ENCODE results near the gene SFI1. TPM values are rescaled to one million over a fixed set of nuclear protein-coding genes. Genes with fewer than 3 reads are reported as not detected.

The SFI1 gene, protein sequence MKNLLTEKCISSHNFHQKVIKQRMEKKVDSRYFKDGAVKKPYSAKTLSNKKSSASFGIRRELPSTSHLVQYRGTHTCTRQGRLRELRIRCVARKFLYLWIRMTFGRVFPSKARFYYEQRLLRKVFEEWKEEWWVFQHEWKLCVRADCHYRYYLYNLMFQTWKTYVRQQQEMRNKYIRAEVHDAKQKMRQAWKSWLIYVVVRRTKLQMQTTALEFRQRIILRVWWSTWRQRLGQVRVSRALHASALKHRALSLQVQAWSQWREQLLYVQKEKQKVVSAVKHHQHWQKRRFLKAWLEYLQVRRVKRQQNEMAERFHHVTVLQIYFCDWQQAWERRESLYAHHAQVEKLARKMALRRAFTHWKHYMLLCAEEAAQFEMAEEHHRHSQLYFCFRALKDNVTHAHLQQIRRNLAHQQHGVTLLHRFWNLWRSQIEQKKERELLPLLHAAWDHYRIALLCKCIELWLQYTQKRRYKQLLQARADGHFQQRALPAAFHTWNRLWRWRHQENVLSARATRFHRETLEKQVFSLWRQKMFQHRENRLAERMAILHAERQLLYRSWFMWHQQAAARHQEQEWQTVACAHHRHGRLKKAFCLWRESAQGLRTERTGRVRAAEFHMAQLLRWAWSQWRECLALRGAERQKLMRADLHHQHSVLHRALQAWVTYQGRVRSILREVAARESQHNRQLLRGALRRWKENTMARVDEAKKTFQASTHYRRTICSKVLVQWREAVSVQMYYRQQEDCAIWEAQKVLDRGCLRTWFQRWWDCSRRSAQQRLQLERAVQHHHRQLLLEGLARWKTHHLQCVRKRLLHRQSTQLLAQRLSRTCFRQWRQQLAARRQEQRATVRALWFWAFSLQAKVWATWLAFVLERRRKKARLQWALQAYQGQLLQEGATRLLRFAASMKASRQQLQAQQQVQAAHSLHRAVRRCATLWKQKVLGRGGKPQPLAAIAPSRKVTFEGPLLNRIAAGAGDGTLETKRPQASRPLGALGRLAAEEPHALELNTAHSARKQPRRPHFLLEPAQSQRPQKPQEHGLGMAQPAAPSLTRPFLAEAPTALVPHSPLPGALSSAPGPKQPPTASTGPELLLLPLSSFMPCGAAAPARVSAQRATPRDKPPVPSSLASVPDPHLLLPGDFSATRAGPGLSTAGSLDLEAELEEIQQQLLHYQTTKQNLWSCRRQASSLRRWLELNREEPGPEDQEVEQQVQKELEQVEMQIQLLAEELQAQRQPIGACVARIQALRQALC
- 10 to 100 TPM in 3 of 4 donors, 1 to 10 TPM in 1; 9.4 to 21.1 (median 15.4) TPM for total RNA-seq

DNA sequence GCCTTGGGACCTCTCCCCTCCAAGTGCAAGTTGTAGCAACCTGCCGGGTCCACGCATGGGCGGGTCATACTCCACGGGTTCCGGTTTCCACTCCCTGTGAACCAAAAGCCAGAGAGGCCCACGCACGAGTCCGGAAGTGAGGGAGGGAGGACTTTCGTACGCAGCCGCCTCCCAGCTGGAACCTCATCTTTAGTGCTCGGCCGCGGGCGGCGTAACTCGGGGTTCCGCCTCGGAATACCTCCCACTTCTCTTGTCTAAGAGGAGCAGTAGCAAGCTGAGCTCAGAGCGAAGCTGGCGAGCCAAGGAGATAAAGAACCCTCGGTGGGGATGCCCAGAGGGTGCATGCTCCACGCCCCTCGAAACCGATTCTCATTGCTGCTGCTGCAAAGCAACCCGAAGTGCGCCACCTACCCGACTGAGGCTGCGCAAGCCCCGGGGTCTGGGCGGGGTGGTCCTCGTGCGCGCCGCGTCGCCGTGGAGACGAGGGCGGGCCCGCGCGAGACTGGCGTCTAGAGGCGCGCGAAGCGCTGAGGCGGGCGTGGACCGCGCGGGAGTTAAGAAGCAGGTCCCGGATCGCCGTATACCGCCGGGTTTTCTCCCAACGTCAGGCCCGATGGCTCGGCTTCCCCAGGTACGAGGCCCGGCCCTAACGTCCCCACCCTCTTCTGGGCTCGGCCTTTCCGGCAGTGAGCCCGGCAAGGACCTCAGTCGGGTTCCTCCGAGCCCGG, at the start of gene SFI1:
Gene SFI1, plus strand, starts transcription at position 530 of the 728 bp plus-strand sequence. CDS start 11,749 bp downstream, outside the sequence.
- DNase-seq (ENCODE audit: extremely low spot score) = peak; percentile 97
- Histone ChIP-seq H3K27ac (replicated peaks in 1 of 4) (peak within 1 kb of the TSS; percentile 78 to 84 (median 84)), H3K4me3 (peak within 1 kb of the TSS; percentile 67 to 88 (median 84)), H3K4me1 (peaks cover 14 to 27% (median 19%) of the 10 kb centered on the region in 4 donors), H3K36me3 (peaks cover 0 to 8% (median 2%) of the 10 kb centered on the region in 4 donors), H3K9me3 (no peaks in the 10 kb centered on the region), H3K27me3 (no peaks in the 10 kb centered on the region)
- intact Hi-C loops (cut with DNase I) = no loop called here
- TF ChIP-seq CTCF (IDR thresholded peaks at IDR 0.05) (peak; percentile 17 to 30 (median 24)), EP300 (IDR thresholded peaks at IDR 0.05) (no peak), POLR2AphosphoS5 (IDR thresholded peaks at IDR 0.05) (peak; percentile 75 to 87), POLR2A (IDR thresholded peaks at IDR 0.05; ENCODE audit: low read depth) (no peak)
- 1% methylated on average over 18 of the region's 70 CpGs for WGBS

- Histone ChIP-seq H3K4me3 (no peak overlapping the region), H3K27ac (replicated peaks in 1 of 4) (no peak overlapping the region), H3K9me3 (no peaks in the 10 kb centered on the region), H3K4me1 (peaks cover 0 to 7% (median 2%) of the 10 kb centered on the region in 4 donors), H3K27me3 (no peaks in the 10 kb centered on the region), H3K36me3 (peaks cover 30 to 84% (median 49%) of the 10 kb centered on the region in 4 donors)
- TF ChIP-seq EP300 (IDR thresholded peaks at IDR 0.05) = no peak
- no peak for TF ChIP-seq POLR2A (IDR thresholded peaks at IDR 0.05; ENCODE audit: low read depth)
- intact Hi-C loops (cut with DNase I) = no loop called here
- DNase-seq (ENCODE audit: extremely low spot score) = no peak
- WGBS = 88% methylated on average over 2 of the region's 2 CpGs
These were observed 49.6 kb upstream of the SFI1 start for GRCh38 chr22:31446767-31447166.

- Histone ChIP-seq H3K4me1 (peaks cover 0 to 7% (median 2%) of the 10 kb centered on the region in 4 donors), H3K9me3 (no peaks in the 10 kb centered on the region), H3K4me3 (no peak overlapping the region), H3K36me3 (peaks cover 24 to 83% (median 43%) of the 10 kb centered on the region in 4 donors), H3K27ac (replicated peaks in 1 of 4) (no peak overlapping the region), H3K27me3 (no peaks in the 10 kb centered on the region)
- TF ChIP-seq POLR2A (IDR thresholded peaks at IDR 0.05; ENCODE audit: low read depth) (no peak), CTCF (IDR thresholded peaks at IDR 0.05) (no peak), POLR2AphosphoS5 (IDR thresholded peaks at IDR 0.05) (no peak), EP300 (IDR thresholded peaks at IDR 0.05) (no peak)
- intact Hi-C loops (cut with DNase I) = no loop called here
- WGBS = 97% methylated on average over 3 of the region's 3 CpGs
- no peak for DNase-seq (ENCODE audit: extremely low spot score)
These were observed 49.0 kb upstream of the SFI1 start for GRCh38 chr22:31447337-31447736.

GRCh38 chr22:31448382-31448781, 48.0 kb upstream of the SFI1 start:
- DNase-seq (ENCODE audit: extremely low spot score) = no peak
- TF ChIP-seq POLR2A (IDR thresholded peaks at IDR 0.05; ENCODE audit: low read depth) = no peak
- TF ChIP-seq CTCF (IDR thresholded peaks at IDR 0.05) = no peak
- no peak for TF ChIP-seq POLR2AphosphoS5 (IDR thresholded peaks at IDR 0.05)
- TF ChIP-seq EP300 (IDR thresholded peaks at IDR 0.05) = no peak
- WGBS = 44% methylated on average over 2 of the region's 2 CpGs
- peaks cover 19 to 83% (median 41%) of the 10 kb centered on the region in 4 donors for H3K36me3 ChIP-seq
- intact Hi-C loops (cut with DNase I) = no loop called here
- H3K9me3 ChIP-seq = no peaks in the 10 kb centered on the region
- no peak overlapping the region for H3K27ac ChIP-seq (replicated peaks in 1 of 4)
- H3K27me3 ChIP-seq = no peaks in the 10 kb centered on the region
- peaks cover 0 to 7% (median 2%) of the 10 kb centered on the region in 4 donors for H3K4me1 ChIP-seq
- H3K4me3 ChIP-seq = no peak overlapping the region
